ENCODE data around the gene MYO1E. TPM values are rescaled to one million over a fixed set of nuclear protein-coding genes. Genes with fewer than 3 reads are reported as not detected.
A peak's percentile ranks its signal among the peaks of the same experiment; 100 is the strongest.

Gene MYO1E
- polyA plus RNA-seq, 1 experiment = 34.0 TPM

DNA sequence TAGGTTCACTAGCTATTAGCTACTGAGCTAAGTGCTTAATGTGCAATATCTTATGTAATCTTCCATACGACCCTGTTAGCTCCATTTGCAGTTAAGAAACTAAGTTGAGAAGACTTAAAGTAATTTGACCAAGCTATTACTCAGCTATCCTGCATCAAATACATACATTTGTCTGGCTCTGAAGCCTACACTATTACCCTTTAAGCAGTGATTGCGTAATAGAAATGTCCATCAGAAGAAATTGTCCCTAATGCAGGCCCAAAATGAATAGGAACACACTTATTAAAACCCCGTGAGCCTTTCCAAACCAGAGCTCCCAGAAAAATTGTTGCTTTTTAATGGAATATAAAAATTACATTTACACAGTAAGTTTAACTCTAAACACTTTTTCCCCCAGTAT lies 5.3 kb upstream of the MYO1E start:
- no peak for TF ChIP-seq CTCF (IDR thresholded peaks at IDR 0.05; ENCODE audit: insufficient read depth, low read depth, low read length)
- H3K27me3 ChIP-seq (ENCODE audit: control insufficient read depth, insufficient read depth, low read length) = no peaks in the 10 kb centered on the region
- POLR2A ChIA-PET = no interaction called here
- H3K4me3 ChIP-seq (ENCODE audit: low read depth, low read length) = no peak overlapping the region
- CTCF ChIA-PET = interaction anchor here (1.2 kb wide), 1 partner anchor 131 kb away, joined by 3 read pairs; no protein-coding TSS in a partner anchor
- DNase-seq (ENCODE audit: low read depth) = no peak
- no peaks in the 10 kb centered on the region for H3K36me3 ChIP-seq (ENCODE audit: control insufficient read depth, insufficient read depth, low read length)

- 0 out of 2 replicates have a peak, but pooled peaks have one; percentile 12 for TF ChIP-seq CTCF (IDR thresholded peaks at IDR 0.05; ENCODE audit: insufficient read depth, low read depth, low read length)
- no peak for DNase-seq (ENCODE audit: low read depth)
These were observed 4.1 kb upstream of the MYO1E start for GRCh38 chr15:59376733-59377132.

DNA sequence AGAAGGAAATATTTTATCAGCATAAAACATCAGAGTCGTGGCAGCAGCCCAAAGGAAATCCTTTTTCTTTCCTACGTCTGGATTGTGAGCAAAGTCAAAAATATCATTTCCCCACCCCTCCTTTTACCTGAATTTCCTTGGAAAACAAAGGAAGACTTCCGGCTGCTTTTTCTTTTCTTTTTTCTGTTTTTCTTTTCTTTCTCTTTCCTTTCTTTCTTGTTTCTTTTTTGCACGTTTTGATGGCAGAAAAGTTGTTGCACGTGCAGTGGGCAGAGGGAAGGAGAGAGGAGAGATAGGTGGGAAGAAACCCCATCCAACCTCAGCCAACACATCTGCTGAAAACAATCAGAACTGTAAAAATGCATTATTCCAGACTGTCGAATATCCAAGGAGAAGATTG lies 544 bp upstream of the MYO1E start:
- Histone ChIP-seq H3K36me3 (ENCODE audit: control insufficient read depth, insufficient read depth, low read length) (no peaks in the 10 kb centered on the region), H3K27me3 (ENCODE audit: control insufficient read depth, insufficient read depth, low read length) (no peaks in the 10 kb centered on the region), H3K4me3 (ENCODE audit: low read depth, low read length) (peak overlapping the region; percentile 81)
- DNase-seq (ENCODE audit: low read depth) = no peak
- ChIA-PET CTCF (interaction anchor here (0.5 to 0.9 kb wide), 2 partner anchors 126 to 127 kb away, joined by 3 to 4 read pairs; no protein-coding TSS in a partner anchor), POLR2A (interaction anchor here (0.6 to 1.0 kb wide), 2 partner anchors 203 to 601 kb away, joined by 3 read pairs; no protein-coding TSS in a partner anchor)
- TF ChIP-seq CTCF (IDR thresholded peaks at IDR 0.05; ENCODE audit: insufficient read depth, low read depth, low read length) = no peak

More at GRCh38 chr15:59376733-59377132, 4.1 kb upstream of the MYO1E start:
- Histone ChIP-seq H3K36me3 (ENCODE audit: control insufficient read depth, insufficient read depth, low read length) (no peaks in the 10 kb centered on the region), H3K4me3 (ENCODE audit: low read depth, low read length) (no peak overlapping the region), H3K27me3 (ENCODE audit: control insufficient read depth, insufficient read depth, low read length) (no peaks in the 10 kb centered on the region)
- POLR2A ChIA-PET = no interaction called here
- CTCF ChIA-PET = interaction anchor here (0.6 to 1.1 kb wide), 3 partner anchors 11 to 297 kb away, joined by 3 read pairs; no protein-coding TSS in a partner anchor

DNA sequence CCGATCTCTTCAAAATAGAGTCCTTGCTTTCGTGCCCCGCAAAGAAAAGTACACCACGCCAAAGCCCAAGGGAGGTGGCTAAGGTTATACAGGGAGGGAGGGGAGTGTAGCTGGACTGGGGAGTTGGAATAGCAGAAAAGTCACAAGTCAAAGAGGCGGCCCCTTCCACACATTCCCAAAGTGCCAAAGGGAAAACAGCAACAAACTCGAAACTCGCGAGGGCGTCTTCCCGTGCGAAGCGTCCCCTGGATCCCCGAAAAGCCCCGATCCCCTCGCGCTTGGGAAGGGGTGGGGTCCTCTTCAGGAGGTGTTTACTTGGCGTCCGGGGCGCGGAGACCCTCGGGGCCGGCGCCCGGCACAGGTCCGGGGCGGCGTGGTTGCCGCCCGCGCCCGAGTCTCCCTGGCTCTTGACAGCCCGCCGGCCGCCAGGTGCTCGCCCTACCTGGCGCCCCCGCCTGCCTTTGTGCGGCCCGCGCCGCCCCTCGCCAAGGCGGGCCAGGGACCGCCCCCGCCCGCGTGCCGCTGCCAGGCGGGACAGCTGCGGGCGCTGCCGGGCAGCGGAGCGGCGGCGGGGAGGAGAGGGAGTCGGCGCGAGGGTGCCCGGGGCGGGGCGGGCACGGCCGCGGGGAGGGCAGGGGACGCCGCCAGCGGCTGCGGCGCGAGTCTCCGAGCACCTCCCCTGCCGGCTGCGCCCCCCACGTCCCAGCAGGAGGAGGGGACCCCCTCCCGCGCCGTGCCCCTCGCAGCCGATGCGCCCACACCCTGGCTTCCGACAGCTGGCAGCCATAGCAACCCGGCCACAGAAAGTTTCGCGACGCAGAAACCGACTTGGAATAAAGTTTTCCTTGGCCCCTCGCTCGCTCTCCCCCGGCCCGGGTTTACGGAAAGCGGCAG lies 966 bp downstream of the MYO1E start:
- DNase-seq (ENCODE audit: low read depth) = no peak
- peak overlapping the region; percentile 81 for H3K4me3 ChIP-seq (ENCODE audit: low read depth, low read length)
- no peak for TF ChIP-seq CTCF (IDR thresholded peaks at IDR 0.05; ENCODE audit: insufficient read depth, low read depth, low read length)
- POLR2A ChIA-PET = no interaction called here
- no peaks in the 10 kb centered on the region for H3K27me3 ChIP-seq (ENCODE audit: control insufficient read depth, insufficient read depth, low read length)
- CTCF ChIA-PET = interaction anchor here (1.0 kb wide), 1 partner anchor 150 kb away, joined by 3 read pairs; no protein-coding TSS in a partner anchor
- H3K36me3 ChIP-seq (ENCODE audit: control insufficient read depth, insufficient read depth, low read length) = no peaks in the 10 kb centered on the region

DNA sequence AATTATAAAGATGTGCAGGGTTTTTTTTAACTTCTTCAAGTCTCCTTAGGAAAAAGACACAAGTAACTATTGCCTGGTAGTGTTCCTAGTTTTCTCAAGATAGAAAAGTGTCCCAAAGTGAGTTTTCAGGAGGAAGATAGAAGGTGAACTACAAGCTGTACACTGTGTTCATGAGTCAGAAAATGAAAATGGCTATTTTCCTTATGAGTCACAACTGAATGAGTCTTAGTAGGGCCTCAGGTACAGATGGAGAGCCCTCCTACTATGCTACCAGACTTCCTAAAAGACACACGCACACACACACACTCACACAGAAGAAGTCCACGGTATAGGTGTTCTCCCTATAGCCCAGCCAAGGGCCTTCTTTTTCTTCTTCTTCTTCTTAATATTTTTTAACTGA lies 3.1 kb downstream of the MYO1E start:
- ChIA-PET CTCF (interaction anchor here (0.6 kb wide), 1 partner anchor 416 kb away, joined by 4 read pairs; no protein-coding TSS in a partner anchor), POLR2A (no interaction called here)
- Histone ChIP-seq H3K36me3 (ENCODE audit: control insufficient read depth, insufficient read depth, low read length) (no peaks in the 10 kb centered on the region), H3K27me3 (ENCODE audit: control insufficient read depth, insufficient read depth, low read length) (no peaks in the 10 kb centered on the region), H3K4me3 (ENCODE audit: low read depth, low read length) (no peak overlapping the region)
- no peak for DNase-seq (ENCODE audit: low read depth)
- no peak for TF ChIP-seq CTCF (IDR thresholded peaks at IDR 0.05; ENCODE audit: insufficient read depth, low read depth, low read length)

All from BJ (cell line).